Measurements from ENCODE around the gene TIMM22. TPM values are rescaled to one million over a fixed set of nuclear protein-coding genes. Genes with fewer than 3 reads are reported as not detected.

TIMM22 gene
- total and polyA plus RNA-seq, 2 of the 13 experiments (the other 11 are each of a cell fraction or from before 2014, with no cell fraction given), result 6.2 to 15.5 TPM

GRCh38 chr17:996554-997344 lies at the start of gene TIMM22 (continued):
- no peak for TF ChIP-seq ZNF724P (CRISPR knock-in tag; IDR thresholded peaks at IDR 0.05; ENCODE audit: borderline replicate concordance)
- no peak for TF ChIP-seq TRIM22 (IDR thresholded peaks at IDR 0.05)
- TF ChIP-seq PLRG1 (conservative IDR thresholded peaks at IDR 0.05), result no peak
- peak; percentile 61 for TF ChIP-seq SUZ12 (IDR thresholded peaks at IDR 0.05; ENCODE audit: low read depth, low read length)
- peak; percentile 15; the same call in 1 of the 2 replicates for TF ChIP-seq NR2F6 (IDR thresholded peaks at IDR 0.05)
- peak; percentile 32; the same call in 1 of the 2 replicates for TF ChIP-seq NR2F6 (CRISPR knock-in tag; IDR thresholded peaks at IDR 0.05)
- TF ChIP-seq KLF6 (CRISPR knock-in tag; IDR thresholded peaks at IDR 0.05), result peak; percentile 89
- no peak for TF ChIP-seq ONECUT2 (CRISPR knock-in tag; IDR thresholded peaks at IDR 0.05)
- TF ChIP-seq ZNF619 (CRISPR knock-in tag; IDR thresholded peaks at IDR 0.05), result peak; percentile 91; the same call in 1 of the 2 replicates
- peak; percentile 57; the same call in 1 of the 2 replicates for TF ChIP-seq ZNF329 (CRISPR knock-in tag; IDR thresholded peaks at IDR 0.05; ENCODE audit: low read depth)
- no peak for TF ChIP-seq ZNF646 (CRISPR knock-in tag; IDR thresholded peaks at IDR 0.05)
- TF ChIP-seq ZNF800 (CRISPR knock-in tag; IDR thresholded peaks at IDR 0.05), result peak; percentile 79; the same call in 1 of the 2 replicates
- no peak for TF ChIP-seq ZKSCAN8 (CRISPR knock-in tag; IDR thresholded peaks at IDR 0.05; ENCODE audit: borderline replicate concordance)
- TF ChIP-seq SRY (CRISPR knock-in tag; IDR thresholded peaks at IDR 0.05), result peak; percentile 92; the same call in 1 of the 2 replicates
- no peak for TF ChIP-seq IRF1 (CRISPR knock-in tag; IDR thresholded peaks at IDR 0.05; ENCODE audit: low read depth)
- TF ChIP-seq WIZ (CRISPR knock-in tag; IDR thresholded peaks at IDR 0.05), result peak; percentile 74; the same call in 1 of the 2 replicates
- no peak for TF ChIP-seq ZNF850 (CRISPR knock-in tag; conservative IDR thresholded peaks at IDR 0.05)
- TF ChIP-seq SP4 (CRISPR knock-in tag; IDR thresholded peaks at IDR 0.05), result peak; percentile 59; the same call in 1 of the 2 replicates
- peak; percentile 78 for TF ChIP-seq SALL1 (CRISPR knock-in tag; IDR thresholded peaks at IDR 0.05)
